ENCODE measurements around the gene XAB2.
"Not testable (repeated sequence)": the region's sequence is repeated elsewhere in the genome, so short reads cannot be mapped to it uniquely, and the experiment has no call there.

The XAB2 gene

GRCh38 chr19:7648265-7649014 lies 19.1 kb upstream of the XAB2 start:
- DNase-seq = no peak

- DNase-seq = no peak
Observed at GRCh38 chr19:7647156-7647555, 17.8 kb upstream of the XAB2 start.

GRCh38 chr19:7646426-7646700 lies 17.0 kb upstream of the XAB2 start:
- DNase-seq = no peak

DNA sequence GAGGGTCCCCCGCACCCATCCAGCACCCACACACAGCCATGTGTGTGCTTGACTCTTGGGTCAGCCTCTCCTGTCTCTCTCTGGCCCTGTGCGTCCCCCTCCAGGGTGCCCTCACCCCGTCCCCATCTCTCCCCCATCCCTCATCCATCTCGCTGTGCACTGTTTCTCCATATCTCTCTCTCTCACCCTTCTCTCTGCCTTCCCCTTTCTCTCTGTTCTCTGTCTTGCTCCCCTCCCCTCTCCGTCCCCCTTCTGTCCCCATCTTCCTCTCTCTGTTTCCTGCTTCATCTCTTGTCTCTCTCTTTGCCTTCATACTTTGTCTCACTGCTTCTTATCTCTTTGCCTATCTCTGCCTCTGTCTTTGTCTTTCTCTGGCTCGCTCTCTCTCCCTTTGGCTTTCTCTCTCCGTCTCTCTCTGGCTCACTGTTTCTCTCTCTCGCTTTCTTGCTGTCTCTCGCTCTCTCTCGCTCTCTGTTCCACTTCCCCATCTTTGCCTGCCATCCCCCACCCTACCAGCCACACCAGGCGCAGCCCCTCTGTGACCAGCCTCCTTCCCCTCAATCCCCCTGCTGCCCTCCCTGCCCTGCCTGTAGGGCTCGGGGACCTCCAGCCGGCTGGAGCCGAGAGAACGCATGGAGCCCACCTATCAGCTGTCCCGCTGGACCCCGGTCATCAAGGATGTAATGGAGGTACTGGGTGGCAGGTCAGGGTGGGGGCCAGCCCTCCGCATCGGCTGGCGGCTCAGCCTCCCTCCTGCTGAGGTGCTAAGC lies 16.5 kb upstream of the XAB2 start:
- DNase-seq = no peak

DNA sequence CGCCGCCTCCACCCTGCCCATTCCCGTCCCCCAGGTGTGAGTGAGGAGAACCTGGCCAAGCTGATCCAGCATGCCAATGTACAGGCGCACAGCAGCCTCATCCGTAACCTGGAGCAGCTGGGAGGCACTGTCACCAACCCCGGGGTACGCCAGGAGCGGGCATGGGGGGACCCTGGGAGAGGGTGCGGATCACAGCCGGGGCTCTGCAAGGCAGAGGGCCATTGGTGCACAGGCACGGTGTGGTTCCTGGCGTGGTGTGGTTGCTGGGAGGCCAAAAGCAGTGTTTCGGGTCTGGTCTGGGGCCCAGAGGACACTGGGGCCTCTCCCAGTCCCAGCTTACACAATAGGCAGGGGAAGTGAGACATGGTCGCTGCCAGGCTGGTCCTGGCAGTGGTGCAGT lies 15.8 kb upstream of the XAB2 start:
- DNase-seq = no peak

GRCh38 chr19:7644550-7644877 lies 15.2 kb upstream of the XAB2 start:
- DNase-seq = no peak

DNA sequence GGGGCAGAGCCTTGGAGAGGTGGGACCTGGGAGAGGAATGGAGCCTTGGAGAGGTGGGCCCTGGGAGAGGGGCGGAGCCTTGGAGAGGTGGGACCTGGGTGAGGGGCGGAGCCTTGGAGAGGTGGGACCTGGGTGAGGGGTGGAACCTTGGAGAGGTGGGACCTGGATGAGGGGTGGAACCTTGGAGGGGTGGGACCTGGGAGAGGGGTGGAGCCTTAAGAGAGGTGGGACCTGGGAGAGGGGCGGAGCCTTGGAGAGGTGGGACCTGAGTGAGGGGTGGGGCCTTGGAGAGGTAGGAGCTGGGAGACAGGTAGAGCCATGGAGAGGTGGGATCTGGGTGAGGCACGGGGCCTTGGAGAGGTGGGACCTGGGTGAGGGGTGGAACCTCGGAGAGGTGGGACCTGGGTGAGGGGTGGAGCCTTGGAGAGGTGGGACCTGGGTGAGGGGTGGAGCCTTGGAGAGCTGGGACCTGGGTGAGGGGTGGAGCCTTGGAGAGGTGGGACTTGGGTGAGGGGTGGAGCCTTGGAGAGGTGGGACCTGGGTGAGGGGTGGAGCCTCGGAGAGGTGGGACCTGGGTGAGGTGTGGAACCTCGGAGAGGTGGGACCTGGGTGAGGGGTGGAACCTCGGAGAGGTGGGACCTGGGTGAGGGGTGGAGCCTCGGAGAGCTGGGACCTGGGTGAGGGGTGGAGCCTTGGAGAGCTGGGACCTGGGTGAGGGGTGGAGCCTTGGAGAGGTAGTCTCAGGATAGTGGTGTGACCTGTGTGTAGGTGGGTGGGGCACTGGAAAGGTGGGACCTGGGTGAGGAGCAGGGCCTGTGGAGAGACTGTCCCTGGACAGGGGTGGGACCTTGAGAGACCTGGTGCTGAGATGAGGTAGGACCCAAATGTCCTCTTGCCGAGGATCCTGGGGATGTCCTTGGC lies 14.5 kb upstream of the XAB2 start:
- not testable (repeated sequence) for DNase-seq

- no peak for DNase-seq
Observed at GRCh38 chr19:7643031-7643415, 13.7 kb upstream of the XAB2 start.

- DNase-seq = no peak
Observed at GRCh38 chr19:7642295-7643030, 13.1 kb upstream of the XAB2 start.

GRCh38 chr19:7641290-7642276 lies 12.2 kb upstream of the XAB2 start:
- no peak for DNase-seq

DNA sequence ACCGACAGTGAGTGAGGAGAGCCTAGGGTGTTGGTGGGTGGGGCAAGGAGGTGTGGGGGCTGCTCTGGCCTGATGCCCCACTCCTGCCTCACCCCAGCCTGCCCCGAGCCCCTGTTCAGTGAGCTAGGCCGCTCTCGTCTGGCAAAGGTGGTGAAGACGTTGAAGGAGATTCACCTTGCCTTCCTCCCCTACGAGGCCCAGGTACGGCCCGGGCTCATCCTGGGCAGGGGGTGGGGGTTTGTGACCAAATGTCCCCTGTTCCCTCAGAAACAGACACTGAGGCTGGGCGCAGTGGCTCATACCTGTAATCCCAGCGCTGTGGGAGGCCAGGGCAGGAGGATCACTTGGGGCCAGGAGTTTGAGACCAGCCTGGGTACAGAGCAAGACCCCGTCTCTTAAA lies 11.5 kb upstream of the XAB2 start:
- no peak for DNase-seq

DNA sequence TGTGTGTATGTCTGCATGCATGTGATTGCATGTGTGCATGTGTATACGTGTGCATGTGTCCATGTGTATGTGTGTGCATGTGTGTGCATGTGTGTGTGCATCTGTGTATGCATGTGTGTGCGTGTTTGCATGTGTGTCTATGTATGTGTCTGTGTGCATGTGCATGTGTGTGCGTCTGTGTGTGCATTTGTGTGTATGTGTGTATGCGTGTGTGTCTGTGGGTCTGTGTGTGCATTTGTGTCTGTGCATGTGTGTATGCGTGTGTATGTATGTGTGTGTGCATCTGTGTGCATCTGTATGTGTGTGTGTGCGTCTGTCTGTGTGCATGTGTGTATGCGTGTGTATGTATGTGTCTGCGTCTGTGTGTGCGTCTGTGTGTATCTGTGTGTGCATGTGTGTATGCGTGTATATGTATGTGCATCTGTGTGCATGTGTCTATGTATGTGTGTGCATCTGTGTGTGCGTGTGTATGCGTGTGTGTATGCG lies 10.6 kb upstream of the XAB2 start:
- no peak for DNase-seq

- DNase-seq = no peak
Observed at GRCh38 chr19:7638802-7639465, 9.6 kb upstream of the XAB2 start.

DNA sequence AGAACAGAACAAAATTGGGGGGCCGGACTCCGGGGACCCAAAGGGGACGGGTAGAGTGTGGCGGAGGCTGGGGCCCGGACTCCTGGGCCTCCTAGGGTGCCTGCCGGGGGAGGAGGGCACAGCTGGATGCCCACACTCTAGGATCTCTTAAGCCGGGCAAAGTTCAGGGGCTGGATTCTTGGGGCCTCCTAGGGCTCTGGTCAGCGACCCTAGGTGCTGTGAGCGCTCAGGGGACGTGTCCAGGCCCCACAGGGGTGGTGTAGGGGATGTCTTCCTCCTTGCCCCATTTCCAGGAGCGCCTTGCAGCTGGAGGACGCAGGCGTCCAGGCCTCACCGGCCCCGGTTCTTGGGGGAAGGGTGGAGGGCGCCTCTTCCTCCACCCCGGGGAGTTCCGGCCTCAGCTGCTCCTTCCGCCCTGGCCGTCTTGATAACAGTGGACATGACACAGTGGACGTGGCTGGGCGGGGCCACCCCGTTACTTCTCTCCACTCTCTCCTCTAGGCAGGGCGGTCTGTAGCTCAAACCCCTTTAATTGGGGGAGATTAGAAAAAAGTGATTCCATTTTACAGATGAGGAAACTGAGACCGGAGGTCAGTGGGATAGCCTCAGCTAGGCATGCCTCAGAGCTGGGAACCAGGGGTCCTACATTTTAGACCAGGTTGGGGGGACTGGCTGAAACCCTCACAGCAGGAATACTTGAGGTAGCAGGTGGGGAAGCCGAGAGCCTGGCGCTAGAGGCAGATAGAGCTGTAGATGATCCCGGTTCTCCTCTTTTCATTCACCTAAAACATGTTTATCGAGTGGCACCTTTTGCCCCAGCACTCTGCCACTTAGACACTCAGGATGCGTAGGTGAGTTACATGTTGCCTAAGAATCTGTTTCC lies 8.3 kb upstream of the XAB2 start:
- no peak for DNase-seq

DNA sequence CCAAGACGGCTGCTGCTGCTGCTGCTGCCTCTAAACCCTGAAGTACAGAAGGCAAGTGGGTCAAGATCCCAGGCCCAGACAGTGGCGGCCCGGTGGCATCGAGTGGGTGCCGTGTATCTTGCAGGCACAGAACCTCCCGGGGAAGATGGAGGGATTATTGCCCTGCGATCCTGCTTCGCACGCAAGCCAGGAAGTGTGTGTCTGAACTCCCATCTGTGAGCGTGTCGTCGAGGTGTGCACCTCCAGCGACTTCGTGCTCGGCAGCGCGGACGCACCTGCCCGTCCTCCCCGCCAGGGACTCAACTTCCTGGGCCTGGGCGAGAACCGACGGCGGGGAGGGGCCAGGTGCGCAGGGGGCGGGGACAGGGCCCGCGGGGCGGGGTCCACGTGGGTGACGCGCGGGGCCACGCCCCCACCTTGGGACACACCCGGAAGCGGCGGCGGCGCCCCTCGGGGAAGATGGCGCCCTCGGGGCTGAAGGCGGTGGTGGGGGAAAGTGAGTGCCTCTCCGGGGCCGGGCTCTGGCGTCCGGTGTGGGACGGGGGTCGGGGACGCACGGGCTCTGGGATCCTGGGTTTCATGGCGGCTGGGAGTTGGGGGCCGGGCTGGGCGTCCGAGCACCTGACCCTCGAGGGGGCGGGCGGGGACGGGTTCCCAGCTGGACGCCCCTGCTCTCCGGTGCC lies 7.5 kb upstream of the XAB2 start, which contains the start of gene STXBP2:
TSS of gene STXBP2 (plus strand) at position 420 of the 683 bp plus-strand sequence. CDS start at position 460, 40 bp downstream.
- DNase-seq = no peak

DNA sequence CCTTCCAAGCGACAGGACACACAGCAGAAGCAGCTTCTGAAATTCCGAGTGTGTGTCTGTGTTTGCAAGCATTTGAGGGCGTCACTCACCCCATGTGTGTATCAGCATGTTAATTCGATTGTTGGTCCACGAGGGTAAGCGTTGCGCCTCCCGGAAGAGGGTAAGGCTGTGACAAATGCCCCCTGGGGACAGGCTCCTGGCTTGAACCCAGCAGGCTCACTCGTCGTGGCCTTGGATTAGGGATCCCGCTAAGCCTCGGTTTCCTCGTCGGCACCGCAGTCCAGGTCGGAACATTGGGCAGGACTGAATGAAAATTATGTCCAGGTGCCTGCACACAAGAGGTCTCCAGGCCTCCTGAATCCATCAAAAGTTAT lies 7.0 kb upstream of the XAB2 start:
- no peak for DNase-seq

DNA sequence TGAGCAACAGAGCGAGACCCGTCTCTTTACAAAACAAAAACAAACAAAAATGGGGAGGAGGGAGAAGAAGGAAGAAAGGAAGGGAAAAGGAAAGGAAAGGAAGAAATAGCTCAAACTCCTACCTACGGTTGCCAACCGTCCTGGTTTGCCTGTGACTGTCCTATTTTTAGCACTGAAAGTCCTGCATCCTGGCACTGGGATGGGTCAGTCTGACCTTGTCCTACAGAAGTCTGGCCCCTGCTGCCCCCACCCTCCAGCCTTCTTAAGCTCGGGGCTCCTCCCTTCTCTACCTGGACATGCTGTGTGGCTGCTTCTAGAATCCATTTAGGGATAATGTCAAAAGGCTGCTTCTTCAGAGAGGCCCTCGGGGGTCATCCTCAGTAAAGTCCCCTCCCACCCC lies 6.3 kb upstream of the XAB2 start:
- no peak for DNase-seq

DNA sequence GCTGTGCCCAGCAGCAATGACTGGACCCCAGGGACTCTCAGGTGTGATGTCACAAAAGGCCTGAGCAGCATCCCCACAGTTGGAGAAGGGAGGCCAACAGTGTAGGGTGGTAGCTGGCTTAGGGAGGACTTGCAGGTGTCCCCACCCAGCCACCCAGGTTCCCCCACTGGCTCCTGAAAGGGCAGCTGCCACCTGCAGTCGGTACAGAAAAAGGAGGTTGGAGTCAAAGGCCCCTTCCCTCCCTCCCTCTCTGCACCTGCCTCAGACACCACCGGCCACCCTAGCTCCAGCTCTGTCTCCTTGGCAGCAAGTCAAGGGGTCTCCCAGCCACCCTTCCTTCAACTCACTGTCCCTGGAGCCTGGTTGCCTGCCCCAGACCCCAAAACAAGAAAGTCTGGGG lies 4.4 kb upstream of the XAB2 start, which contains the start of gene PCP2:
TSS of gene PCP2 (minus strand) at position 22 of the 400 bp plus-strand sequence. CDS start 262 bp downstream, outside the sequence.
- no peak for DNase-seq

Data from fibroblast of skin of right quadriceps (primary cell).